NCI-H2196 treated with DMSO at 0.1 percent for 48 hours (cell line): ENCODE measurements around the gene SEC11A.
A peak's percentile ranks its signal among the peaks of the same experiment; 100 is the strongest.
"Not testable (repeated sequence)": the region's sequence is repeated elsewhere in the genome, so short reads cannot be mapped to it uniquely, and the experiment has no call there.

Experiments
- DNase-seq: peaks from one replicate; lab custom pipeline; 2025; ENCODE audit not compliant: unreplicated experiment; lab: John Stamatoyannopoulos, UW

Gene SEC11A

GRCh38 chr15:84716036-84716732 lies at the start of gene SEC11A:
TSS of gene SEC11A (minus strand) at chr15:84716139. CDS start at chr15:84716075, 64 bp downstream.
- DNase-seq: peak; percentile 67

GRCh38 chr15:84765675-84766074 lies 49.7 kb upstream of the SEC11A start:
- no peak for DNase-seq

GRCh38 chr15:84764989-84765388 lies 49.0 kb upstream of the SEC11A start:
- DNase-seq: no peak

GRCh38 chr15:84764585-84764984 lies 48.6 kb upstream of the SEC11A start:
- no peak for DNase-seq

- no peak for DNase-seq
These were observed 47.1 kb upstream of the SEC11A start for GRCh38 chr15:84762840-84763572.

GRCh38 chr15:84761607-84762131 lies 45.7 kb upstream of the SEC11A start:
- no peak for DNase-seq

GRCh38 chr15:84760219-84760618 lies 44.3 kb upstream of the SEC11A start:
- no peak for DNase-seq

- DNase-seq: no peak
These were observed 43.1 kb upstream of the SEC11A start for GRCh38 chr15:84759018-84759417.

- DNase-seq: no peak
These were observed 40.0 kb upstream of the SEC11A start for GRCh38 chr15:84755736-84756527.

- not testable (repeated sequence) for DNase-seq
These were observed 39.0 kb upstream of the SEC11A start for GRCh38 chr15:84754889-84755288.

- no peak for DNase-seq
These were observed 36.8 kb upstream of the SEC11A start for GRCh38 chr15:84752700-84753099.

GRCh38 chr15:84752195-84752594 lies 36.3 kb upstream of the SEC11A start:
- no peak for DNase-seq

GRCh38 chr15:84751721-84752120 lies 35.8 kb upstream of the SEC11A start:
- DNase-seq: not testable (repeated sequence)

GRCh38 chr15:84750583-84751092 lies 34.7 kb upstream of the SEC11A start:
- no peak for DNase-seq

GRCh38 chr15:84749111-84749991 lies 33.4 kb upstream of the SEC11A start:
- DNase-seq: no peak

- peak; percentile 21 for DNase-seq
These were observed 32.6 kb upstream of the SEC11A start, which contains the start of gene ZNF592 for GRCh38 chr15:84748274-84749110. TSS of gene ZNF592 (plus strand) at chr15:84748592. CDS start at chr15:84782676, 34,084 bp downstream.

GRCh38 chr15:84747416-84748273 lies 31.7 kb upstream of the SEC11A start:
- DNase-seq: no peak

GRCh38 chr15:84741121-84741520 lies 25.2 kb upstream of the SEC11A start:
- DNase-seq: no peak
